SK-MEL-5 (cell line): ENCODE results near the gene AMY1B. TPM values are rescaled to one million over a fixed set of nuclear protein-coding genes. Genes with fewer than 3 reads are reported as not detected.

Source experiments
- small RNA-seq, 2 experiments: library from RNA; depleted of rRNA; stranded (forward); fragments of <200 nt; gene quantifications; one replicate each; pipeline ENCODE3, GENCODE V24; 2014
- total RNA-seq: library from RNA; depleted of rRNA; stranded (reverse); fragments of >200 nt; shearing (Covaris generic); gene quantifications from 2 replicates; pipeline ENCODE4 v1.2.3, GENCODE V29; 2014; rRNA removed

The AMY1B gene
- total RNA-seq, 1 experiment from 2014 or later: not detected

Small RNAs within 50 kb of the gene (small RNA-seq; reads per million reads assigned to genes)
- 0 reads per million in 2 experiments for gene AC105272.1

Other genes starting within 250 kb of the AMY1B start
- gene RNPC3, start 170.5 kb downstream of the AMY1B start, total RNA-seq: 5.5 and 6.1 TPM in 2 replicates
- gene AMY2B, start 124.6 kb downstream of the AMY1B start, total RNA-seq: 0.24 and 0.80 TPM in 2 replicates
- gene AMY2A, start 78.8 kb downstream of the AMY1B start, total RNA-seq: not detected in 2 replicates
- gene AMY1A, start 40.5 kb downstream of the AMY1B start, total RNA-seq: not detected in 2 replicates
- gene AMY1C, start 53.7 kb upstream of the AMY1B start, total RNA-seq: not detected in 2 replicates